Measurements from ENCODE around the gene F12.

The F12 gene

DNA sequence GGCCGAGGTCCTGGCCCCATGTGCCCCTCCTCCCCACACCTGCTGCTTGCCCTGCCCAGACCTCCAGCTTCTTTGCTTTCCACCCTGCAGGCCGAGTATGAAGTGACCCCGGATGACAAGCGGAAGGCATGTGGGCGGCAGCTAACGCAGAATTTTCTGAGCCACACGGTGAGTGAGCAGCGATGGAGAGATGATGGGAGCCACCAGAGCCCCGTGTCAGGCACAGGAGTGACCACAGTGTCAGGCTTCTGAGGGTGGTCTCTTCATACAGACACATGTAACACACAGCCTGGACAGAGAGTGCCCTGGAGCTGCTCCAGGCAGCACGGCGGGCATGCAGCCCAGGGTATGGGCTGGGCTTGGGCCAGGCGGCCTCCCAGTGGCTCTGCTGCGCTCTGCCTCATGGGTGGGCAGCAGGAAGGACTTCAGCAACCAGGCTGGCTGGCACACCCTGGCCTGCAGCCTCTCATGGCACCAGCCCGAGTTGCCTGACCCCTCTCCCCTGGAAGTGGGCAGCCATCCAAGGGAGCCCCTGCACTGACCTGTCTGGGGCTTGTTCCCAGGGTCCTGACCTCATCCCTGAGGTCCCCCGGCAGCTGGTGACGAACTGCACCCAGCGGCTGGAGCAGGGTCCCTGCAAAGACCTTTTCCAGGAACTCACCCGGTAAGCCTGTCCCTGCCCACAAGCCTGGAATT, 22.9 kb upstream of the F12 start:
- DNase-seq (ENCODE audit: low read depth, low spot score), result no peak
- no peak for TF ChIP-seq CTCF (IDR thresholded peaks at IDR 0.05; ENCODE audit: low read depth, low read length)
- in situ Hi-C loops (cut with HindIII; ENCODE audit: low sequenced_read_pairs), result no loop called here
- no peak overlapping the region for H3K4me3 ChIP-seq (ENCODE audit: low read depth, low read length)

- in situ Hi-C loops (cut with HindIII; ENCODE audit: low sequenced_read_pairs), result no loop called here
- H3K4me3 ChIP-seq (ENCODE audit: low read depth, low read length), result no peak overlapping the region
- no peak for DNase-seq (ENCODE audit: low read depth, low spot score)
- TF ChIP-seq CTCF (IDR thresholded peaks at IDR 0.05; ENCODE audit: low read depth, low read length), result no peak
Observed at GRCh38 chr5:177431317-177432142, 22.2 kb upstream of the F12 start.

DNA sequence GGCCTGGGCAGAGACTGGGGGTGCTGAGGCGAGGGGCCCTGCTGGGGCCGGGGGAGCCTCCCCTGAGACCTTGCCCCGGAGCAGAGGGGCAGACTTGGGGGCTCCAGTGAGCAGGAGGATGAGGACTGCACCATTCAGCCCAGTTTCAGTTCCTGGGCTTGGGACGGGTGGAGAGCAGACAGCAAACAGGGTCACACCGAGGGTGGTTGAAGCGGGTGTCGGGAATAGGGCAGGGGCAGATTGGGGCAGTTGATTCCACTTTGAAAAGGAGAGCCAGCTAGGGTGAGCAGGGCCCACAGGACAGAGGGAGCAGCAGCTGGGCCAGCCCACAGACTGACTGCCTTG, 21.6 kb upstream of the F12 start:
- no peak for TF ChIP-seq CTCF (IDR thresholded peaks at IDR 0.05; ENCODE audit: low read depth, low read length)
- H3K4me3 ChIP-seq (ENCODE audit: low read depth, low read length), result no peak overlapping the region
- in situ Hi-C loops (cut with HindIII; ENCODE audit: low sequenced_read_pairs), result no loop called here
- DNase-seq (ENCODE audit: low read depth, low spot score), result no peak

DNA sequence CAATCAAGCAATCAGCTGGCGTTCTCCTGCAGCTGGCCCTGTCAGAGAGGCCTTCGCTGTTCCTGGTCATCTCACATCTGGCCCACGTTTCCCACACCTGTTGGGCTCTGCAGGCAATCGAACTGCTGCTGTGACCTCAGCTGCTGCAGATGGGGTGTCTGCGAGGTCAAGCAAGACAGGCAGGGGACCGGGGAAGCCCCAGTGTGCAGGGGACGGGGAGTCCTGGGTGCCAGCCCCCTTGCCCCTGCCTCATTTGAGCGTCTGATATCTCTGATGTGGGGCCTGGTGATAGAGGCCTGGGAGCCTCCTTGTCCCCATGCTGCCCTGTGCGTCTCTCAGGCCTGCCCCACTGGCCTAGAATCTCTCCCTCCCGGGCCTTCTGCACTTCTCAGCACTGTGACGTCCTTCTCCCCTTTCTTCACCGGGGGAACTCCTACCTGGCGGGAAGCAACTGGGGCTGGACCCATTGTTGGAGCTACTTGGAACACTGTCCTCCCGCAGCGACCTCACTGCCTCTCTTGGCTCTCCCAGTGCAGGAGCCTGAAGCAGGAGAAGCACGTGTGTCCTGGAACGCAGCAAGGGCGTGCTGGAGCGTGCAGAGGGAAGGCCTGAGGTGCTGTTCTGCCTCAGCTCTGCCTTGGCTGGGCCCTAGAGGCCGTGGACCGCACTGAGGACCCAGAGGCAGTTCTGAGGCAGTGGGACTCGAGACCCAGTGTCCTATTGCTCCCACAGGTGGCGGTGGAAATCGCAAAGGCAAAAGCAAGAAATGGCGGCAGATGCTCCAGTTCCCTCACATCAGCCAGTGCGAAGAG, 21.0 kb upstream of the F12 start:
- no peak for TF ChIP-seq CTCF (IDR thresholded peaks at IDR 0.05; ENCODE audit: low read depth, low read length)
- H3K4me3 ChIP-seq (ENCODE audit: low read depth, low read length), result no peak overlapping the region
- in situ Hi-C loops (cut with HindIII; ENCODE audit: low sequenced_read_pairs), result no loop called here
- DNase-seq (ENCODE audit: low read depth, low spot score), result no peak

DNA sequence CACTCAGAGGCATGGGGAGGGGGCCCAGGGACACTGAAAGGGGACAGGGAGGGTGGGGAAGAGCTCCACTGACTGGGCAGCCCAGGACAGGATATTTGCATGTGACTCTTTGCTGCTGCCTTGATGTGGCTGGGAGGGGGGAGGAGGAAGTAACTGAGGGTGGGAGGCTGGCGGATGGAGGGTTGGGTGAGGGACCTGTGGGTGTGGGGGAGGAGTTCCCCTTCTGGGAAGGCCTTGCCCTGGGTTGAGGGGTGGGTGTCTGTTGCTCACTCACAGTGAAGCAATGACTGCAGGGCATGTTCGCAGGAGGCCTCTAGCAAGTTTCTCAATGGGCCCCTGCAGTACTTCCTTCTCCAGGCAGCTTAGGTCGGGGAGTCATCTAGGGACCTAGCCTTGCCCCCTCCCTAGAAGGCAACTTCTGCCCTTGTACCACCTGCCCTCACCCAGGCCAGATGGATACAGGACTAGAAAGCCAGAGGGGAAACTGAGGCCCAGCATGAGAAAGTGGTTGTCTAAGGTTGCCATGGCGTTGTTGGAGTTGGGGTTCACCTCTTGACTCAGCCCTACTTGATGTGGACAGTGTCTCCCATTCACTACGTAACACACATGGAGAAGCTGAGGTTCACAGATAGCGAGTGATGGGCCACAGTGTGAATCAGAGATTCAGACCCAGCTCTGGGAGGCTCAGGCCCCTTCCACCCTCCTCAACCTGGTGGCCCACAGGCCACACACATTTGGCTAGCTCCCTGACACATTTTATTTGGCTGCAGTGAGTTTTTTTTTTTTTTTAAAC, 20.1 kb upstream of the F12 start:
- no peak for DNase-seq (ENCODE audit: low read depth, low spot score)
- H3K4me3 ChIP-seq (ENCODE audit: low read depth, low read length), result no peak overlapping the region
- no peak for TF ChIP-seq CTCF (IDR thresholded peaks at IDR 0.05; ENCODE audit: low read depth, low read length)
- in situ Hi-C loops (cut with HindIII; ENCODE audit: low sequenced_read_pairs), result no loop called here
